RWPE2 (cell line): ENCODE results near the gene NCDN.
A peak's percentile ranks its signal among the peaks of the same experiment; 100 is the strongest.

Experiments
- ATAC-seq: fragments of 200-7000 bp; cut with Tn5 transposase; 3 replicates; pipeline ENCODE4 v1.9.1; 2021; ENCODE audit warnings: low read depth
- DNase-seq: peaks from one replicate; pipeline ENCODE4 v3.0.0-alpha.2; 2020; ENCODE audit warnings: low spot score
- H3K27ac ChIP-seq: fragments of 450-650 bp; 2 replicates; pipeline ENCODE4 v1.5.1; 2017; ENCODE audit warnings: mild to moderate bottlenecking; ENCODE audit not compliant: poor library complexity, severe bottlenecking
- H3K27me3 ChIP-seq: fragments of 250-450 bp; sonication (Bioruptor Pico); 2 replicates; pipeline ENCODE4 v1.5.1; 2021; ENCODE audit warnings: mild to moderate bottlenecking, moderate library complexity; ENCODE audit not compliant: insufficient read depth, poor library complexity, severe bottlenecking
- H3K36me3 ChIP-seq: fragments of 250-450 bp; sonication (Bioruptor Pico); 2 replicates; pipeline ENCODE4 v1.5.1; 2020; ENCODE audit warnings: low read depth, mild to moderate bottlenecking, moderate library complexity
- H3K4me1 ChIP-seq: fragments of 250-450 bp; sonication (Bioruptor Pico); 2 replicates; pipeline ENCODE4 v1.5.1; 2021; ENCODE audit warnings: mild to moderate bottlenecking, moderate library complexity; ENCODE audit not compliant: insufficient read depth, poor library complexity, severe bottlenecking
- H3K4me3 ChIP-seq: fragments of 250-450 bp; sonication (Bioruptor Pico); 2 replicates; pipeline ENCODE4 v1.5.1; 2021; ENCODE audit warnings: mild to moderate bottlenecking, moderate library complexity; ENCODE audit not compliant: severe bottlenecking
- H3K9me3 ChIP-seq: fragments of 250-450 bp; sonication (Bioruptor Pico); 2 replicates; pipeline ENCODE4 v1.5.1; 2021; ENCODE audit warnings: mild to moderate bottlenecking, moderate library complexity; ENCODE audit not compliant: severe bottlenecking
- CTCF ChIP-seq: fragments of 450-650 bp; IDR thresholded peaks from one replicate; pipeline ENCODE4 v1.5.1; 2017; ENCODE audit warnings: mild to moderate bottlenecking, moderate library complexity; ENCODE audit not compliant: poor library complexity, severe bottlenecking

The NCDN gene

GRCh38 chr1:35519432-35519831 lies 38.2 kb upstream of the NCDN start:
- H3K36me3 ChIP-seq, result no peaks in the 10 kb centered on the region
- no peaks in the 10 kb centered on the region for H3K4me1 ChIP-seq
- no peak overlapping the region for H3K27ac ChIP-seq
- ATAC-seq (no peak), DNase-seq (no peak)
- no peak for TF ChIP-seq CTCF
- no peaks in the 10 kb centered on the region for H3K9me3 ChIP-seq
- H3K27me3 ChIP-seq, result no peaks in the 10 kb centered on the region
- no peak overlapping the region for H3K4me3 ChIP-seq

- DNase-seq (no peak), ATAC-seq (peak; percentile 23; the same call in 1 of the 3 replicates)
- Histone ChIP-seq H3K4me1 (peaks cover 6% of the 10 kb centered on the region), H3K36me3 (no peaks in the 10 kb centered on the region; the same call in 1 of the 2 replicates), H3K4me3 (no peak overlapping the region), H3K27me3 (no peaks in the 10 kb centered on the region), H3K27ac (no peak overlapping the region), H3K9me3 (no peaks in the 10 kb centered on the region)
- no peak for TF ChIP-seq CTCF
Observed at GRCh38 chr1:35524106-35524505, 33.5 kb upstream of the NCDN start.

GRCh38 chr1:35530168-35530567 lies 27.4 kb upstream of the NCDN start:
- Histone ChIP-seq H3K9me3 (peaks cover 3% of the 10 kb centered on the region), H3K36me3 (peaks cover 18% of the 10 kb centered on the region), H3K4me1 (no peaks in the 10 kb centered on the region), H3K27ac (no peak overlapping the region), H3K27me3 (no peaks in the 10 kb centered on the region), H3K4me3 (no peak overlapping the region)
- TF ChIP-seq CTCF, result no peak
- no peak for ATAC-seq
- DNase-seq, result no peak

- Histone ChIP-seq H3K4me3 (no peak overlapping the region), H3K27me3 (no peaks in the 10 kb centered on the region), H3K27ac (no peak overlapping the region), H3K9me3 (peaks cover 3% of the 10 kb centered on the region), H3K36me3 (peaks cover 18% of the 10 kb centered on the region), H3K4me1 (no peaks in the 10 kb centered on the region)
- no peak for DNase-seq
- no peak for TF ChIP-seq CTCF
- ATAC-seq, result no peak
Observed at GRCh38 chr1:35530946-35531345, 26.7 kb upstream of the NCDN start.

- Histone ChIP-seq H3K9me3 (peaks cover 3% of the 10 kb centered on the region), H3K36me3 (peaks cover 18% of the 10 kb centered on the region), H3K4me1 (no peaks in the 10 kb centered on the region), H3K4me3 (no peak overlapping the region), H3K27ac (no peak overlapping the region), H3K27me3 (no peaks in the 10 kb centered on the region)
- DNase-seq, result no peak
- no peak for TF ChIP-seq CTCF
- no peak for ATAC-seq
Observed at GRCh38 chr1:35531368-35531767, 26.2 kb upstream of the NCDN start.
